Astrocyte (in vitro differentiated cells and primary cell): ENCODE data around the gene UBE2G2. TPM values are rescaled to one million over a fixed set of nuclear protein-coding genes. Genes with fewer than 3 reads are reported as not detected.

Source experiments
- DNase-seq: peaks from one replicate; pipeline ENCODE4 v3.0.0-alpha.2; 2010; ENCODE audit warnings: low read depth
- FAIRE-seq: peaks from 2 replicates; lab custom pipeline; 2011; peaks lifted over from hg19 to GRCh38; lab: Jason Lieb, UNC
- H2AFZ ChIP-seq: 2 replicates; pipeline ENCODE4 v1.6.0; 2012; ENCODE audit warnings: low read depth, low read length, inconsistent platforms
- H3K27ac ChIP-seq: 2 replicates; pipeline ENCODE4 v1.5.1; 2011; ENCODE audit warnings: low read depth, low read length, inconsistent platforms
- H3K27me3 ChIP-seq: 2 replicates; pipeline ENCODE4 v1.6.0; 2011; ENCODE audit warnings: low read length, inconsistent platforms; ENCODE audit not compliant: insufficient read depth
- H3K36me3 ChIP-seq: 2 replicates; pipeline ENCODE4 v1.5.1; 2011; ENCODE audit warnings: low read length, inconsistent platforms; ENCODE audit not compliant: insufficient read depth
- H3K4me1 ChIP-seq: 2 replicates; pipeline ENCODE4 v1.5.1; 2011; ENCODE audit warnings: low read length, inconsistent platforms; ENCODE audit not compliant: insufficient read depth
- H3K4me2 ChIP-seq: 2 replicates; pipeline ENCODE4 v1.6.0; 2012; ENCODE audit warnings: low read length, inconsistent platforms
- H3K4me3 ChIP-seq: 2 replicates; pipeline ENCODE4 v1.5.1; 2011; ENCODE audit warnings: low read depth, mild to moderate bottlenecking, low read length, inconsistent platforms; ENCODE audit not compliant: insufficient read depth
- H3K79me2 ChIP-seq: 2 replicates; pipeline ENCODE4 v1.6.0; 2012; ENCODE audit warnings: mild to moderate bottlenecking, low read length, inconsistent platforms; ENCODE audit not compliant: insufficient read depth
- H3K9ac ChIP-seq: 2 replicates; pipeline ENCODE4 v1.6.0; 2012; ENCODE audit warnings: mild to moderate bottlenecking, low read length, inconsistent platforms
- H3K9me3 ChIP-seq: 2 replicates; pipeline ENCODE4 v1.5.1; 2012; ENCODE audit warnings: low read depth, mild to moderate bottlenecking, low read length, inconsistent platforms; ENCODE audit not compliant: insufficient read depth
- H4K20me1 ChIP-seq: 2 replicates; pipeline ENCODE4 v1.6.0; 2012; ENCODE audit warnings: low read length, inconsistent platforms; ENCODE audit not compliant: insufficient read depth
- H3K27ac Mint-ChIP-seq: one replicate; pipeline ENCODE4 v1.8.0; 2021; ENCODE audit warnings: mild to moderate bottlenecking, mixed read lengths; ENCODE audit not compliant: unreplicated experiment
- H3K27me3 Mint-ChIP-seq: one replicate; pipeline ENCODE4 v1.8.0; 2021; ENCODE audit warnings: low read depth, mixed read lengths; ENCODE audit not compliant: unreplicated experiment
- H3K36me3 Mint-ChIP-seq: one replicate; pipeline ENCODE4 v1.8.0; 2021; ENCODE audit warnings: low read depth, mixed read lengths; ENCODE audit not compliant: unreplicated experiment
- H3K4me1 Mint-ChIP-seq: one replicate; pipeline ENCODE4 v1.8.0; 2021; ENCODE audit warnings: low read depth, mixed read lengths; ENCODE audit not compliant: unreplicated experiment
- H3K4me3 Mint-ChIP-seq: one replicate; pipeline ENCODE4 v1.8.0; 2021; ENCODE audit warnings: mild to moderate bottlenecking, moderate library complexity, mixed read lengths; ENCODE audit not compliant: unreplicated experiment
- H3K9me3 Mint-ChIP-seq: one replicate; pipeline ENCODE4 v1.8.0; 2021; ENCODE audit warnings: mild to moderate bottlenecking, mixed read lengths; ENCODE audit not compliant: unreplicated experiment
- EZH2 ChIP-seq: IDR thresholded peaks from 2 replicates; pipeline ENCODE4 v1.6.1; 2012; ENCODE audit warnings: mild to moderate bottlenecking, low read length, inconsistent platforms; ENCODE audit not compliant: insufficient read depth
- total RNA-seq: library from RNA; stranded (reverse); gene quantifications from 2 replicates; pipeline ENCODE4 v1.2.1, GENCODE V29; 2021
- TF ChIP-seq, protein P1 (sequence below): IDR thresholded peaks from 2 replicates; pipeline ENCODE4 v1.5.1; 2011; ENCODE audit warnings: low read depth, mild to moderate bottlenecking, inconsistent platforms, low read length, moderate library complexity; ENCODE audit not compliant: insufficient read depth

Gene UBE2G2
- total RNA-seq, 1 donor from 2014 or later = 74.5 TPM

- peaks cover 29% of the 10 kb centered on the region for H4K20me1 ChIP-seq
- peaks cover 3% of the 10 kb centered on the region for H3K27me3 Mint-ChIP-seq
- H3K36me3 ChIP-seq = no peaks in the 10 kb centered on the region
- H3K4me1 ChIP-seq = no peaks in the 10 kb centered on the region
- H3K4me2 ChIP-seq = no peak overlapping the region
- no peak overlapping the region for H3K27ac ChIP-seq
- H3K9me3 ChIP-seq = peaks cover 11% of the 10 kb centered on the region
- H3K4me3 Mint-ChIP-seq = peak overlapping the region; percentile 73
- no peaks in the 10 kb centered on the region for H3K27me3 ChIP-seq
- DNase-seq (no peak), FAIRE-seq (no peak)
- H2AFZ ChIP-seq = no peak overlapping the region
- peaks cover 30% of the 10 kb centered on the region for H3K79me2 ChIP-seq
- H3K27ac Mint-ChIP-seq = no peak overlapping the region
- no peak overlapping the region for H3K4me3 ChIP-seq
- no peak for TF ChIP-seq EZH2
- TF ChIP-seq, protein P1, sequence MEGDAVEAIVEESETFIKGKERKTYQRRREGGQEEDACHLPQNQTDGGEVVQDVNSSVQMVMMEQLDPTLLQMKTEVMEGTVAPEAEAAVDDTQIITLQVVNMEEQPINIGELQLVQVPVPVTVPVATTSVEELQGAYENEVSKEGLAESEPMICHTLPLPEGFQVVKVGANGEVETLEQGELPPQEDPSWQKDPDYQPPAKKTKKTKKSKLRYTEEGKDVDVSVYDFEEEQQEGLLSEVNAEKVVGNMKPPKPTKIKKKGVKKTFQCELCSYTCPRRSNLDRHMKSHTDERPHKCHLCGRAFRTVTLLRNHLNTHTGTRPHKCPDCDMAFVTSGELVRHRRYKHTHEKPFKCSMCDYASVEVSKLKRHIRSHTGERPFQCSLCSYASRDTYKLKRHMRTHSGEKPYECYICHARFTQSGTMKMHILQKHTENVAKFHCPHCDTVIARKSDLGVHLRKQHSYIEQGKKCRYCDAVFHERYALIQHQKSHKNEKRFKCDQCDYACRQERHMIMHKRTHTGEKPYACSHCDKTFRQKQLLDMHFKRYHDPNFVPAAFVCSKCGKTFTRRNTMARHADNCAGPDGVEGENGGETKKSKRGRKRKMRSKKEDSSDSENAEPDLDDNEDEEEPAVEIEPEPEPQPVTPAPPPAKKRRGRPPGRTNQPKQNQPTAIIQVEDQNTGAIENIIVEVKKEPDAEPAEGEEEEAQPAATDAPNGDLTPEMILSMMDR = no peak
- H3K36me3 Mint-ChIP-seq = peaks cover 8% of the 10 kb centered on the region
- peaks cover 5% of the 10 kb centered on the region for H3K4me1 Mint-ChIP-seq
- peaks cover 24% of the 10 kb centered on the region for H3K9me3 Mint-ChIP-seq
- H3K9ac ChIP-seq = no peak overlapping the region
Observed at GRCh38 chr21:44819283-44820243, 17.9 kb upstream of the UBE2G2 start.

GRCh38 chr21:44818640-44819011 is 17.0 kb upstream of the UBE2G2 start:
- Mint-ChIP-seq H3K27me3 (peaks cover 2% of the 10 kb centered on the region), H3K9me3 (peaks cover 22% of the 10 kb centered on the region), H3K27ac (no peak overlapping the region), H3K4me1 (peaks cover 5% of the 10 kb centered on the region), H3K36me3 (peaks cover 8% of the 10 kb centered on the region), H3K4me3 (peak overlapping the region; percentile 54)
- FAIRE-seq = no peak
- no peak for DNase-seq
- Histone ChIP-seq H4K20me1 (peaks cover 38% of the 10 kb centered on the region), H3K79me2 (peaks cover 39% of the 10 kb centered on the region), H2AFZ (peak overlapping the region; percentile 78), H3K4me1 (no peaks in the 10 kb centered on the region), H3K4me2 (peak overlapping the region; percentile 96), H3K4me3 (peak overlapping the region; percentile 58), H3K9me3 (peaks cover 11% of the 10 kb centered on the region), H3K27ac (peak overlapping the region; percentile 72), H3K27me3 (no peaks in the 10 kb centered on the region), H3K9ac (peak overlapping the region; percentile 85), H3K36me3 (no peaks in the 10 kb centered on the region)
- no peak for TF ChIP-seq EZH2
- TF ChIP-seq, protein P1 = no peak
